Astrocyte (in vitro differentiated cells and primary cell): ENCODE measurements around the gene SSUH2. TPM values are rescaled to one million over a fixed set of nuclear protein-coding genes. Genes with fewer than 3 reads are reported as not detected.
"Not testable (repeated sequence)": the region's sequence is repeated elsewhere in the genome, so short reads cannot be mapped to it uniquely, and the experiment has no call there.

Experiments
- DNase-seq: peaks from one replicate; pipeline ENCODE4 v3.0.0-alpha.2; 2010; ENCODE audit warnings: low read depth
- FAIRE-seq: peaks from 2 replicates; lab custom pipeline; 2011; peaks lifted over from hg19 to GRCh38; lab: Jason Lieb, UNC
- H2AFZ ChIP-seq: 2 replicates; pipeline ENCODE4 v1.6.0; 2012; ENCODE audit warnings: low read depth, low read length, inconsistent platforms
- H3K27ac ChIP-seq: 2 replicates; pipeline ENCODE4 v1.5.1; 2011; ENCODE audit warnings: low read depth, low read length, inconsistent platforms
- H3K27me3 ChIP-seq: 2 replicates; pipeline ENCODE4 v1.6.0; 2011; ENCODE audit warnings: low read length, inconsistent platforms; ENCODE audit not compliant: insufficient read depth
- H3K36me3 ChIP-seq: 2 replicates; pipeline ENCODE4 v1.5.1; 2011; ENCODE audit warnings: low read length, inconsistent platforms; ENCODE audit not compliant: insufficient read depth
- H3K4me1 ChIP-seq: 2 replicates; pipeline ENCODE4 v1.5.1; 2011; ENCODE audit warnings: low read length, inconsistent platforms; ENCODE audit not compliant: insufficient read depth
- H3K4me2 ChIP-seq: 2 replicates; pipeline ENCODE4 v1.6.0; 2012; ENCODE audit warnings: low read length, inconsistent platforms
- H3K4me3 ChIP-seq: 2 replicates; pipeline ENCODE4 v1.5.1; 2011; ENCODE audit warnings: low read depth, mild to moderate bottlenecking, low read length, inconsistent platforms; ENCODE audit not compliant: insufficient read depth
- H3K79me2 ChIP-seq: 2 replicates; pipeline ENCODE4 v1.6.0; 2012; ENCODE audit warnings: mild to moderate bottlenecking, low read length, inconsistent platforms; ENCODE audit not compliant: insufficient read depth
- H3K9ac ChIP-seq: 2 replicates; pipeline ENCODE4 v1.6.0; 2012; ENCODE audit warnings: mild to moderate bottlenecking, low read length, inconsistent platforms
- H3K9me3 ChIP-seq: 2 replicates; pipeline ENCODE4 v1.5.1; 2012; ENCODE audit warnings: low read depth, mild to moderate bottlenecking, low read length, inconsistent platforms; ENCODE audit not compliant: insufficient read depth
- H4K20me1 ChIP-seq: 2 replicates; pipeline ENCODE4 v1.6.0; 2012; ENCODE audit warnings: low read length, inconsistent platforms; ENCODE audit not compliant: insufficient read depth
- H3K27ac Mint-ChIP-seq: one replicate; pipeline ENCODE4 v1.8.0; 2021; ENCODE audit warnings: mild to moderate bottlenecking, mixed read lengths; ENCODE audit not compliant: unreplicated experiment
- H3K27me3 Mint-ChIP-seq: one replicate; pipeline ENCODE4 v1.8.0; 2021; ENCODE audit warnings: low read depth, mixed read lengths; ENCODE audit not compliant: unreplicated experiment
- H3K36me3 Mint-ChIP-seq: one replicate; pipeline ENCODE4 v1.8.0; 2021; ENCODE audit warnings: low read depth, mixed read lengths; ENCODE audit not compliant: unreplicated experiment
- H3K4me1 Mint-ChIP-seq: one replicate; pipeline ENCODE4 v1.8.0; 2021; ENCODE audit warnings: low read depth, mixed read lengths; ENCODE audit not compliant: unreplicated experiment
- H3K4me3 Mint-ChIP-seq: one replicate; pipeline ENCODE4 v1.8.0; 2021; ENCODE audit warnings: mild to moderate bottlenecking, moderate library complexity, mixed read lengths; ENCODE audit not compliant: unreplicated experiment
- H3K9me3 Mint-ChIP-seq: one replicate; pipeline ENCODE4 v1.8.0; 2021; ENCODE audit warnings: mild to moderate bottlenecking, mixed read lengths; ENCODE audit not compliant: unreplicated experiment
- CTCF ChIP-seq: IDR thresholded peaks from 2 replicates; pipeline ENCODE4 v1.5.1; 2011; ENCODE audit warnings: low read depth, mild to moderate bottlenecking, inconsistent platforms, low read length, moderate library complexity; ENCODE audit not compliant: insufficient read depth
- EZH2 ChIP-seq: IDR thresholded peaks from 2 replicates; pipeline ENCODE4 v1.6.1; 2012; ENCODE audit warnings: mild to moderate bottlenecking, low read length, inconsistent platforms; ENCODE audit not compliant: insufficient read depth
- total RNA-seq: library from RNA; stranded (reverse); gene quantifications from 2 replicates; pipeline ENCODE4 v1.2.1, GENCODE V29; 2021

The SSUH2 gene
- total RNA-seq, 1 donor from 2014 or later = not detected

DNA sequence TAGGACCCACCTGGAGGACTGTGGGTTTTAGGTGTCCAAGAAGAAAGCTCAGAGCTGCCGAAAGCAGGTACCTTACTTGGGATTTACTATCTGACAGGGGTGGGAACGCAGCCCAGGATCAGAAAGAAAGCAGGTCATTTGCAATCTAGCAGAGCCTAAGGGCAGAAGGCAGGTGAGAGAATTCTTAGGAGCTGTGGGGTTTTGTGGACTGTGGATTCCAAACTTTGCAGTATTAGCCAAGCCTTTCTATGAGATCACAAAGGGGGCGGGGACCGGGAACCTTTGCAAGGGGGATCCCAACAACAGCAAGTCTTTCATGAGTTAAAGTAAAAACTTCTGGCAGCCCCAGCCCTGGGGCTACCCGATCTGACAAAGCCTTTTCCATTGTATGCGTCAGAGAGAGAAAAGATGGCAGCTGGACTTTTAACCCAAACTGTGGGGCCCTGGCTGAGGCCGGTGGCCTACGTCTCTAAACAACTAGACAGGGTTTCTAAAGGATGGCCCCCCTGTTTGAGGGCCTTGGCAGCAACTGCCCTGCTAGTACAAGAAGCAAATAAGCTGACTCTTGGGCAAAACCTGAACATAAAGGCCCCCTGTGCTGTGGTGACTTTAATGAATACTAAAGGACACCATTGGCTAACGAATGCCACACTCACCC, 37.4 kb upstream of the SSUH2 start:
- not testable (repeated sequence) for H3K9me3 Mint-ChIP-seq, FAIRE-seq

DNA sequence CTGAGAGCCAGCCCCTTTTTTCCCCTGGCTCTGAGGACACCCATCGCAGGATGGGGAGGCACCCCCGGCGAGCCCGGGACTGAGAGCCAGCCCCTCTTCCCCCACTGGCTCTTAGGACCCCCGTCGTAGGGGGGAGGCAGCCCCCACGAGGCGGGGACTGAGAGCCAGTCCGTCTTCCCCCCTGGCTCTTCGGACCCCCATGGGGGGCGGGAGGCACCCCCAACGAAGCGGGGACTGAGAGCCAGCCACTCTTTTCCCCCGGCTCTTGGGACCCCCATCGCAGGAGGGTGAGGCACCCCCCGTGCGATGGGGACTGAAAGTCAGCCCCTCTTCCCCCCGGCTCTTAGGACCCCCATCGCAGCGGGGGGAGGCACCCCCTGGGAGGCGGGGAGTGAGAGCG, 36.8 kb upstream of the SSUH2 start:
- H2AFZ ChIP-seq = no peak overlapping the region
- H3K27me3 ChIP-seq = no peaks in the 10 kb centered on the region
- no peak for FAIRE-seq
- H3K4me1 ChIP-seq = peaks cover 4% of the 10 kb centered on the region
- H3K36me3 Mint-ChIP-seq = no peaks in the 10 kb centered on the region
- peaks cover 3% of the 10 kb centered on the region for H3K4me1 Mint-ChIP-seq
- H3K36me3 ChIP-seq = no peaks in the 10 kb centered on the region
- H3K4me2 ChIP-seq = no peak overlapping the region
- H4K20me1 ChIP-seq = no peaks in the 10 kb centered on the region
- H3K27ac Mint-ChIP-seq = no peak overlapping the region
- TF ChIP-seq EZH2 (no peak), CTCF (no peak)
- H3K9me3 ChIP-seq = no peaks in the 10 kb centered on the region
- peaks cover 13% of the 10 kb centered on the region for H3K27me3 Mint-ChIP-seq
- no peak for DNase-seq
- H3K4me3 ChIP-seq = no peak overlapping the region
- H3K9me3 Mint-ChIP-seq = no peaks in the 10 kb centered on the region
- H3K9ac ChIP-seq = no peak overlapping the region
- no peak overlapping the region for H3K27ac ChIP-seq
- H3K4me3 Mint-ChIP-seq = no peak overlapping the region
- H3K79me2 ChIP-seq = no peaks in the 10 kb centered on the region

More for the DNA sequence above, 37.4 kb upstream of the SSUH2 start:
- not testable (repeated sequence) for H3K36me3 Mint-ChIP-seq, H3K4me3 ChIP-seq, H3K36me3 ChIP-seq, H3K27ac ChIP-seq, H3K27me3 ChIP-seq, H3K4me2 ChIP-seq, DNase-seq, H3K27ac Mint-ChIP-seq, H2AFZ ChIP-seq, H3K4me3 Mint-ChIP-seq, H3K4me1 ChIP-seq, H4K20me1 ChIP-seq, H3K4me1 Mint-ChIP-seq, H3K79me2 ChIP-seq, H3K9ac ChIP-seq, H3K9me3 ChIP-seq
- H3K27me3 Mint-ChIP-seq = peaks cover 13% of the 10 kb centered on the region

GRCh38 chr3:8679817-8680553, 35.4 kb upstream of the SSUH2 start:
- H3K4me1 Mint-ChIP-seq, H3K4me3 ChIP-seq: not testable (repeated sequence)

More at GRCh38 chr3:8679817-8680553, 35.4 kb upstream of the SSUH2 start:
- not testable (repeated sequence) for H3K9ac ChIP-seq, H3K9me3 Mint-ChIP-seq, H3K4me1 ChIP-seq, H3K36me3 Mint-ChIP-seq, FAIRE-seq, H3K27ac ChIP-seq, H3K27me3 ChIP-seq, H3K36me3 ChIP-seq, H3K4me3 Mint-ChIP-seq, H2AFZ ChIP-seq, H3K79me2 ChIP-seq, H3K9me3 ChIP-seq, H4K20me1 ChIP-seq
- DNase-seq = peak; percentile 35
- Mint-ChIP-seq H3K27me3 (peaks cover 14% of the 10 kb centered on the region), H3K27ac (peak overlapping the region; percentile 64)
- H3K4me2 ChIP-seq = peak overlapping the region; percentile 46
